ENCODE results near the gene QPRT. TPM values are rescaled to one million over a fixed set of nuclear protein-coding genes. Genes with fewer than 3 reads are reported as not detected.
"Not testable (repeated sequence)": the region's sequence is repeated elsewhere in the genome, so short reads cannot be mapped to it uniquely, and the experiment has no call there.

QPRT gene
- total and polyA plus RNA-seq, 7 experiments from 2014 or later, result 0.54 to 6.5 (median 0.90) TPM

DNA sequence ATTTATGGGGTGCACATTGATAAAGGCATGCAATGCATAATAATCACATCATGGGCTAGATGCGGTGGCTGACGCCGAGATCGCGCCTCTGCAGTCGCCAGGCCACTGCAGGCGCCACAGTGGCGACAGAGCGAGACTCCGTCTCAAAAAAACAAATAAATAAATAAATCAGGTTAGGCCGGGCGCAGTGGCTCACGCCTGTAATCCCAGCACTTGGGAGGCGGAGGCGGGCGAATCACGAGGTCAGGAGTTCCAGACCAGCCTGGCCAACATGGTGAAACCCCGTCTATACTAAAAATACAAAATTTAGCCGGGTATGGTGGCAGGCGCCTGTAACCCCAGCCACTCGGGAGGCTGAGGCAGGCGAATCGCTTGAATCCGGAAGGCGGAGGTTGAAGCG is 13.6 kb downstream of the QPRT start:
- not testable (repeated sequence) for H3K27me3 Mint-ChIP-seq; H3K27me3 ChIP-seq (ENCODE audit: control insufficient read depth in 2 of 2, insufficient read depth in 2 of 2, low read length in 2 of 2); H3K9me3 ChIP-seq (ENCODE audit: control insufficient read depth in 2 of 3, low read length in 3 of 3); H3K27ac ChIP-seq (ENCODE audit: low read depth, low read length); ATAC-seq; DNase-seq; H3K36me3 ChIP-seq (ENCODE audit: control insufficient read depth in 2 of 3, insufficient read depth in 3 of 3, low read length in 3 of 3); H3K4me1 ChIP-seq (ENCODE audit: control insufficient read depth in 2 of 2, insufficient read depth in 2 of 2, low read length in 2 of 2); H3K4me3 Mint-ChIP-seq; H3K36me3 Mint-ChIP-seq; H3K4me3 ChIP-seq (ENCODE audit: low read length); H3K9me3 Mint-ChIP-seq; H3K27ac Mint-ChIP-seq
- ChIA-PET CTCF (interaction anchor here (1.1 to 1.5 kb wide), 2 partner anchors 47 to 200 kb away, joined by 3 to 4 read pairs; no protein-coding TSS in a partner anchor), POLR2A (interaction anchor here (0.7 kb wide), 1 partner anchor 45 kb away, joined by 4 read pairs; no protein-coding TSS in a partner anchor)
- intact Hi-C loops (cut with micrococcal nuclease), result loop anchor here (1.0 to 2.0 kb wide), 4 partner anchors 156 to 329 kb away; no protein-coding TSS in a partner anchor
- H3K4me1 Mint-ChIP-seq, result peaks cover 0 to 14% (median 5%) of the 10 kb centered on the region in 7 donors

- no peaks in the 10 kb centered on the region for H3K36me3 ChIP-seq (ENCODE audit: control insufficient read depth in 2 of 3, insufficient read depth in 3 of 3, low read length in 3 of 3)
- peaks cover 0 to 11% (median 5%) of the 10 kb centered on the region in 7 donors for H3K4me1 Mint-ChIP-seq
- ATAC-seq, result no peak
- no peak overlapping the region for H3K27ac ChIP-seq (ENCODE audit: low read depth, low read length)
- no peaks in the 10 kb centered on the region for H3K4me1 ChIP-seq (ENCODE audit: control insufficient read depth in 2 of 2, insufficient read depth in 2 of 2, low read length in 2 of 2)
- DNase-seq, result no peak
- no peaks in the 10 kb centered on the region for H3K9me3 Mint-ChIP-seq
- H3K4me3 Mint-ChIP-seq, result no peak overlapping the region
- intact Hi-C loops (cut with micrococcal nuclease), result no loop called here
- H3K27me3 ChIP-seq (ENCODE audit: control insufficient read depth in 2 of 2, insufficient read depth in 2 of 2, low read length in 2 of 2), result no peaks in the 10 kb centered on the region
- no peaks in the 10 kb centered on the region for H3K9me3 ChIP-seq (ENCODE audit: control insufficient read depth in 2 of 3, low read length in 3 of 3)
- CTCF ChIA-PET, result interaction anchor here (0.6 kb wide), 1 partner anchor 179 kb away, joined by 4 read pairs; no protein-coding TSS in a partner anchor
- peaks cover 0 to 7% (median 0%) of the 10 kb centered on the region in 5 donors for H3K36me3 Mint-ChIP-seq
- H3K27ac Mint-ChIP-seq, result no peak overlapping the region
- H3K4me3 ChIP-seq (ENCODE audit: low read length), result no peak overlapping the region
- POLR2A ChIA-PET, result interaction anchor here (0.9 to 1.7 kb wide), 4 partner anchors 34 to 125 kb away, joined by 3 to 4 read pairs (median 3); no protein-coding TSS in a partner anchor
- no peaks in the 10 kb centered on the region for H3K27me3 Mint-ChIP-seq
Observed at GRCh38 chr16:29694384-29695195, 15.6 kb downstream of the QPRT start.

- peaks cover 3 to 16% (median 10%) of the 10 kb centered on the region in 7 donors for H3K4me1 Mint-ChIP-seq
- H3K4me3 Mint-ChIP-seq; H3K4me1 ChIP-seq (ENCODE audit: control insufficient read depth in 2 of 2, insufficient read depth in 2 of 2, low read length in 2 of 2); H3K36me3 ChIP-seq (ENCODE audit: control insufficient read depth in 2 of 3, insufficient read depth in 3 of 3, low read length in 3 of 3); H3K27me3 ChIP-seq (ENCODE audit: control insufficient read depth in 2 of 2, insufficient read depth in 2 of 2, low read length in 2 of 2); H3K27ac ChIP-seq (ENCODE audit: low read depth, low read length); H3K27me3 Mint-ChIP-seq; H3K9me3 Mint-ChIP-seq; H3K36me3 Mint-ChIP-seq; ATAC-seq; DNase-seq; intact Hi-C loops (cut with micrococcal nuclease); H3K4me3 ChIP-seq (ENCODE audit: low read length); H3K9me3 ChIP-seq (ENCODE audit: control insufficient read depth in 2 of 3, low read length in 3 of 3); CTCF ChIA-PET: not testable (repeated sequence)
- peak overlapping the region in 1 of 9 donors; percentile 59 for H3K27ac Mint-ChIP-seq
- POLR2A ChIA-PET, result interaction anchor here (0.6 to 1.7 kb wide), 5 partner anchors 12 to 124 kb away, joined by 3 to 4 read pairs (median 3); no protein-coding TSS in a partner anchor
Observed at GRCh38 chr16:29695675-29696074, 16.7 kb downstream of the QPRT start.

DNA sequence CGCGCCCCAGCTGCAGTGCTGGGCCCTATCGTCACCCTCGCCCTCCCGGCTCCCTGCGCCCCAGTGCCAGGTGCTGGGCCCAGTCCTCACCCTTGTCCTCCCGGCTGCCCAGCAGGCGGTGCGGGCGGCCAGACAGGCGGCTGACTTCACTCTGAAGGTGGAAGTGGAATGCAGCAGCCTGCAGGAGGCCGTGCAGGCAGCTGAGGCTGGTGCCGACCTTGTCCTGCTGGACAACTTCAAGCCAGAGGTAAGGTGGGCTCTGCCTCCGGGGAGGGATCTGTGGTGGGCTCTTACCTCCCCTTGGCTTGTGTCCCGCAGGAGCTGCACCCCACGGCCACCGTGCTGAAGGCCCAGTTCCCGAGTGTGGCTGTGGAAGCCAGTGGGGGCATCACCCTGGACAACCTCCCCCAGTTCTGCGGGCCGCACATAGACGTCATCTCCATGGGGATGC is 17.9 kb downstream of the QPRT start:
- H3K4me3 ChIP-seq (ENCODE audit: low read length), result no peak overlapping the region
- Mint-ChIP-seq H3K27me3 (no peaks in the 10 kb centered on the region), H3K36me3 (peaks cover 0 to 6% (median 0%) of the 10 kb centered on the region in 5 donors), H3K9me3 (no peaks in the 10 kb centered on the region), H3K4me1 (peaks cover 14 to 24% (median 18%) of the 10 kb centered on the region in 7 donors), H3K4me3 (no peak overlapping the region), H3K27ac (no peak overlapping the region)
- POLR2A ChIA-PET, result interaction anchor here (1.5 kb wide), 1 partner anchor 13 kb away, joined by 3 read pairs; no protein-coding TSS in a partner anchor
- no peaks in the 10 kb centered on the region for H3K27me3 ChIP-seq (ENCODE audit: control insufficient read depth in 2 of 2, insufficient read depth in 2 of 2, low read length in 2 of 2)
- H3K9me3 ChIP-seq (ENCODE audit: control insufficient read depth in 2 of 3, low read length in 3 of 3), result no peaks in the 10 kb centered on the region
- DNase-seq (no peak), ATAC-seq (no peak)
- H3K36me3 ChIP-seq (ENCODE audit: control insufficient read depth in 2 of 3, insufficient read depth in 3 of 3, low read length in 3 of 3), result no peaks in the 10 kb centered on the region
- intact Hi-C loops (cut with micrococcal nuclease), result no loop called here
- CTCF ChIA-PET, result interaction anchor here (0.6 to 0.7 kb wide), 4 partner anchors 129 to 342 kb away, joined by 3 to 5 read pairs (median 3); no protein-coding TSS in a partner anchor
- peaks cover 14 to 15% of the 10 kb centered on the region in 2 donors for H3K4me1 ChIP-seq (ENCODE audit: control insufficient read depth in 2 of 2, insufficient read depth in 2 of 2, low read length in 2 of 2)
- no peak overlapping the region for H3K27ac ChIP-seq (ENCODE audit: low read depth, low read length)

DNA sequence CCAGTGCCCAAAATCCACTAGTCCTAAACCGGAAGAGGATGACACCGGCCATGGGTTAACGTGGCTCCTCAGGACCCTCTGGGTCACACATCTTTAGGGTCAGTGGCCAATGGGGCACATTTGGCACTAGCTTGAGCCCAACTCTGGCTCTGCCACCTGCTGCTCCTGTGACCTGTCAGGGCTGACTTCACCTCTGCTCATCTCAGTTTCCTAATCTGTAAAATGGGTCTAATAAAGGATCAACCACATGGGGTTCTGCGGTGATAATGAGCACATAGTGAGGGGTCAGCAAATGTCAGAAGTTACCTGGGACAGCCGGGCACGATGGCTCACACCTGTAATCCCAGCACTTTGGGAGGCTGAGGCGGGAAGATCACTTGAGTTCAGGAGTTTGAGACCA is 18.4 kb downstream of the QPRT start:
- no peaks in the 10 kb centered on the region for H3K9me3 Mint-ChIP-seq
- H3K36me3 Mint-ChIP-seq, result peaks cover 0 to 6% (median 0%) of the 10 kb centered on the region in 5 donors
- ChIA-PET POLR2A (interaction anchor here (1.5 kb wide), 1 partner anchor 13 kb away, joined by 3 read pairs; no protein-coding TSS in a partner anchor), CTCF (interaction anchor here (0.7 to 6.2 kb wide), 4 partner anchors 19 to 151 kb away, joined by 3 to 134 read pairs (median 36); partner anchors contain the start of gene KIF22)
- no peak overlapping the region for H3K27ac ChIP-seq (ENCODE audit: low read depth, low read length)
- H3K4me3 ChIP-seq (ENCODE audit: low read length), result no peak overlapping the region
- H3K9me3 ChIP-seq (ENCODE audit: control insufficient read depth in 2 of 3, low read length in 3 of 3), result no peaks in the 10 kb centered on the region
- intact Hi-C loops (cut with micrococcal nuclease), result no loop called here
- no peak for ATAC-seq
- no peaks in the 10 kb centered on the region for H3K36me3 ChIP-seq (ENCODE audit: control insufficient read depth in 2 of 3, insufficient read depth in 3 of 3, low read length in 3 of 3)
- H3K27ac Mint-ChIP-seq, result peak overlapping the region in 1 of 9 donors; percentile 18
- H3K4me3 Mint-ChIP-seq, result no peak overlapping the region
- peaks cover 19% of the 10 kb centered on the region in 2 donors for H3K4me1 ChIP-seq (ENCODE audit: control insufficient read depth in 2 of 2, insufficient read depth in 2 of 2, low read length in 2 of 2)
- H3K4me1 Mint-ChIP-seq, result peaks cover 19 to 29% (median 21%) of the 10 kb centered on the region in 7 donors
- DNase-seq, result no peak
- no peaks in the 10 kb centered on the region for H3K27me3 Mint-ChIP-seq
- no peaks in the 10 kb centered on the region for H3K27me3 ChIP-seq (ENCODE audit: control insufficient read depth in 2 of 2, insufficient read depth in 2 of 2, low read length in 2 of 2)

GRCh38 chr16:29698042-29698441 is 19.1 kb downstream of the QPRT start:
- Mint-ChIP-seq H3K27me3 (no peaks in the 10 kb centered on the region), H3K27ac (peak overlapping the region in 1 of 9 donors; percentile 18), H3K9me3 (no peaks in the 10 kb centered on the region), H3K4me1 (peaks cover 25 to 35% (median 28%) of the 10 kb centered on the region in 7 donors), H3K4me3 (no peak overlapping the region), H3K36me3 (peaks cover 0 to 6% (median 0%) of the 10 kb centered on the region in 5 donors)
- ATAC-seq, result no peak
- H3K27ac ChIP-seq (ENCODE audit: low read depth, low read length), result no peak overlapping the region
- DNase-seq, result no peak
- no peaks in the 10 kb centered on the region for H3K9me3 ChIP-seq (ENCODE audit: control insufficient read depth in 2 of 3, low read length in 3 of 3)
- POLR2A ChIA-PET, result interaction anchor here (0.6 to 1.5 kb wide), 2 partner anchors 12 to 88 kb away, joined by 3 to 4 read pairs; no protein-coding TSS in a partner anchor
- CTCF ChIA-PET, result interaction anchor here (0.6 to 6.2 kb wide), 6 partner anchors 18 to 482 kb away, joined by 3 to 134 read pairs (median 14); partner anchors contain the start of genes KIF22 and MAZ
- no peaks in the 10 kb centered on the region for H3K27me3 ChIP-seq (ENCODE audit: control insufficient read depth in 2 of 2, insufficient read depth in 2 of 2, low read length in 2 of 2)
- H3K4me1 ChIP-seq (ENCODE audit: control insufficient read depth in 2 of 2, insufficient read depth in 2 of 2, low read length in 2 of 2), result peaks cover 26% of the 10 kb centered on the region in 2 donors
- H3K4me3 ChIP-seq (ENCODE audit: low read length), result no peak overlapping the region
- H3K36me3 ChIP-seq (ENCODE audit: control insufficient read depth in 2 of 3, insufficient read depth in 3 of 3, low read length in 3 of 3), result no peaks in the 10 kb centered on the region
- intact Hi-C loops (cut with micrococcal nuclease), result no loop called here
